GM20431 (cell line): ENCODE data around the gene PRKAG2.

Source experiments
- in situ Hi-C: fragments of 300-500 bp; cut with MseI, MboI; formaldehyde crosslinking; loops from one replicate; pipeline ENCODE4 v1.15.0; 2020; ENCODE audit warnings: low sequenced_read_pairs; ENCODE audit not compliant: unreplicated experiment

PRKAG2 gene

GRCh38 chr7:151678227-151678604 lies 198.7 kb downstream of the PRKAG2 start:
- in situ Hi-C loops, result no loop called here

- in situ Hi-C loops, result no loop called here
These were observed 199.2 kb downstream of the PRKAG2 start for GRCh38 chr7:151677581-151678226.

DNA sequence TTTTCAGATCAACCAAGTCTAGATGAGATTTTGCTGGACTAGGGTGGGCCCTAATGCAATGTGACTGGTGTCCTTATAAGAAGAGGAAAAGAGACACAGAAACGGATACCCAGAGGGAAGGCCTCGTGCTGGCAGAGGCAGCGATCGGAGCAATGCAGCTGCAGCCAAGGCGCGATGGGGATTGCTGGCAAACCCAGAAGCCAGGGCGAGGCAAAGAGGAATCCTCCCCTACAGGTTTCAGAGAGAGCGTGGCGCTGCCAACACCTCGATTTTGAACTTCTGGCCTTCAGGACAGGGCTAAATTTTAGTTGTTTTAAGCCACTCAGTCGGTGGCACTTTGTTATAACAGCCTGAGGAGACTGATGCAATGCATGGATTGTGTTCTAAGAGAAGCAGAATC lies 200.2 kb downstream of the PRKAG2 start:
- in situ Hi-C loops, result no loop called here

GRCh38 chr7:151675196-151675920 lies 201.6 kb downstream of the PRKAG2 start:
- in situ Hi-C loops, result no loop called here

- in situ Hi-C loops, result no loop called here
These were observed 202.6 kb downstream of the PRKAG2 start for GRCh38 chr7:151674161-151674920.

GRCh38 chr7:151673216-151673615 lies 203.7 kb downstream of the PRKAG2 start:
- in situ Hi-C loops, result no loop called here

DNA sequence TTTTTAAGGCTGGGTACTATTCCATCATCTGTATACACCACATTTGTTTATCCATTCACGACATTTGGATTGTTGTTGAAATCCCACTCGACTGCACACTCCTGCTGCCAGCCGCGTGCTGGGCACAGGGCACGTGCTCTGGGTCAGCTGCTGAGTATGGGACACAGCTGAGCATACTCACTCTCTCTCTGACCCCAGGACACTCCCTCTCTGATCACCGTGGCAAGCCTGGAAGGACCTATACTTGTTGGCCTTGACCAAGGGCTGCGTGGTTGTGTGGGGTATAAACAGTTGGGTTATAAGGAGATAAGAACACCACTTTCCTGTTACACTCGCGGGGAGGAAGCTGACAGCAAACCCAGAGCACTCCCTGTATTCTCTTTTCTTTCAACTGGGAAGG lies 204.2 kb downstream of the PRKAG2 start:
- in situ Hi-C loops, result no loop called here

DNA sequence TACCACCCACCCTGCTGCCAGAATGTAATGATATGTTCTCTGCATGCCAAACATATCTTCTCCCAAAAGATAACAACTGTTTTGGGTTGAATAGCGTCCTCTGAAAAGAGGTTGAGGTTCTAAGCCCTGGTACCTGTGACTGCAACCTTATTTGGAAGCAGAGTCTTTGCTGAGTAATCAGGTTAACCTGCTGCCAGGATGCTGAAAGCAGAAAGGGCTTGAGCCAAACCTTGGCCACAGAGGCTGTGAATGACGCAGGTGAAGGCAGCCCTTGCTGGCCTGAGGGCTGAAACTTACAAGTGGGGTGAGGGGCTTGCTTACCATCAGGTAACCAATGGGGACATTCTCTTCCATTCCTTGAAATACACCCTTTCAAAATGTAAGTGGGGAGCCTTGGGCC lies 205.4 kb downstream of the PRKAG2 start:
- in situ Hi-C loops, result no loop called here

DNA sequence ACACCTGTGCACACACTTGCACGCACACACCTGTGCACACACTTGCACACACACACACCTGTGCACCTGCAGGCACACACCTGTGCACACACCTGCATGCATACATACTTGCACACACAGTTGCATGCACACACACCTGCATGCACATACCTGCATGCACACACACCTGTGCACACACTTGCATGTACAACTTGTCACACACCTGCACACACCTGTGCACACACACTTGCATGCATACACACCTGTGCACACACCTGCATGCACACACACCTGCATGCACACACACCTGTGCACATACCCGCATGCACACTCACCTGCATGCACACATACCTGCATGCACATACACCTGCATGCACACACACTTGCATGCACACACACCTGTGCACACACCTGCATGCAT lies 207.2 kb downstream of the PRKAG2 start:
- in situ Hi-C loops, result no loop called here

GRCh38 chr7:151666886-151667285 lies 210.0 kb downstream of the PRKAG2 start:
- in situ Hi-C loops, result no loop called here

DNA sequence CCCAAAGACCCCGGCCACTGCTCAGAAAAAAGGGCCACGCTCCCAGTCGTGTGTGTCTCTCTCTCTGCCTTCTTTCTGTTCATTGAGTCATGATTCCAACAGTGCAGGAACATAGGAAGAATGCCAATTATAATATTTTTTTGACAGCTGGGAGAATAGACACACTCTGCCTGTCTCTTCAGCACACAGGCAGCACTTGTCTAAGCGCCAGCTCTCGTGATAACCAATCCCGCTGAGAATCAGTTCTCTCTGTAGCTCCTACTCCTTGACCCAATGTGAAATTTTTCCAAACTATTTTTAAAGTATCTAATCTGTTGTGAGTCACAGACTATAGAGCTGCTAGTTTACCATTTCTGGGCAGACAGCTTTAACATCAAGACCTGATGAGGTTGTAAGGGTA lies 211.5 kb downstream of the PRKAG2 start:
- in situ Hi-C loops, result no loop called here

- in situ Hi-C loops, result no loop called here
These were observed 212.6 kb downstream of the PRKAG2 start for GRCh38 chr7:151664268-151664667.

GRCh38 chr7:151663382-151664100 lies 213.4 kb downstream of the PRKAG2 start:
- in situ Hi-C loops, result no loop called here

DNA sequence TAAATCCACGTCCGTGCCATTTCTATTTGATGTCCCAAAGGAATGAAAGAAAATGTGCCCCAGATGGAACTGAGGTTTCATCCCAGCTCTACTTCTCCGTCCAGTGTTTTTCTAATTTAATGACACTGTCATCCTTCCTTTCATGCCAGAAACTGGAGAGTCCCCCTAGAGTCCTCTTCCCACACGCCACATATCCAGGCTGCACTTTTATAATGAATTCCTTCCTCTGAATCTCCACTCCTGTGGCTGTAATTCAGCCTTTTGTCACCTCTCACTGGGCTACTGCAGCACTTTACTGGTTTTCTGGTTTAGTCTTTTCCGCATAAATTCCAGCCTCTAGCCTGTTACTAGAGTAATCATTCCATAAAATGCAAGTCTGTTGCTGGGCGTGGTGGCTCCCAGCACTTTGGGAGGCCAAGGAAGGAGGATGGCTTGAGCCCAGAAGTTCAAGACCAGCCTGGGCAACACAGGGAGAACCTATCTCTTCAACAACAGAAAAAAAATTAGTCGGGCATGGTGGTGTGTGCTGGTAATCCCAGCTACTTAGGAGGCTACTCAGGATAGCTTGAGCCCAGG lies 214.6 kb downstream of the PRKAG2 start:
- in situ Hi-C loops, result no loop called here

DNA sequence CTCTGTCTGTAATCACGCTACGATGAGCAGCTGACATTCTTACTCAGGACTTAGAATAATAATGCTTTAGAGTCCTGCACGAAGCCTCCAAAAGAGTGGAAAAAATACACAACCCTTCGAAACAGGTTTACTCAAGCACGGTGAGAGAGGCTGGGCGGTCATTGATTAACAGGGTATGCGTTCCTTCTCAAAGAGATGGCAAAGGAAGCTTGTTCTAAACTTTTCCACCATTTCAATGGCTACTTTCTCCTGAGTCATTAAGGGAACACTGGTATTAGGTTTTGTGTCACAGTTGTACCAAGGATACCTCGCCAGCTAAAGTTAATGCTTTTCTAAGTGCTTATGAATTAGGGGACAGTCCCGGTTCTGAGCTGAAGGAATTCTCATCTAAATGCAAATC lies 215.3 kb downstream of the PRKAG2 start:
- in situ Hi-C loops, result no loop called here

DNA sequence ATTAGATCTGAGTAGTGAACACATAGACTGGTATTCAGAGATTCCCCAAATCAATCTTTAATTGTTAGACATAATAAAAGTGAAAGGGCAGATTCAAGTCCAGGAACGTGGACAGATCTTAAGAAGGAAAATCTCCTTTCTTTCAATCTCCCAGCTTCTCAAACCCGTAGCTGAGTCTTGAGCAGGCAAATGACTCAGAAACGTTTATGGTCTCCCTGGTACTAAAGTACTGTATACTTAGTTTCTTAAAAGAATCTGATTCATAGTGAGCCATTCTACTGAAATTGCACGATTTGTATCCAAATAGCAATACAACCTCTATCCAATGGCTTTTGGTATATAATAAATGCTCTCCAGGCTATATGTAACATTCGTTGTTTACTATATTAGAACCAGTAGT lies 216.8 kb downstream of the PRKAG2 start:
- in situ Hi-C loops, result no loop called here

GRCh38 chr7:151659219-151659618 lies 217.7 kb downstream of the PRKAG2 start:
- in situ Hi-C loops, result no loop called here

DNA sequence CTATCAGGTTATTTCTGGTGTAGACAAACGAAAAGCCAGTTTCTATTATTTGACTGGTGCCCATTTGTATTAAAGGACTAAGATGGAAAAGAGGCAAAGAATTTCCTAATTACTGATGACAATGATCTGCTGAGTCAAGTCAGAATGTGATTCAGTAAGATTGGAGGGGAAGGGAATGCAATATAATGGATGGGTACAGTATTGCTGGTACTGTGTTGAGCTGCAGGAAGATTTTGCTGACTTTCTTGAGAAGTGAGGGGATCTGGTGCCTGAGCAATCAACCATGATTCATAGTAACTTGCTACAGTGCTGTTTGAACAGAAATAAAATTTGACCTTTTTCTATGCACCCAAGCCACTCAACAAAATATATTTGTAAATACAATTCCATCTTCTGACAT lies 218.1 kb downstream of the PRKAG2 start:
- in situ Hi-C loops, result no loop called here

- in situ Hi-C loops, result no loop called here
These were observed 219.7 kb downstream of the PRKAG2 start for GRCh38 chr7:151657173-151657572.

- in situ Hi-C loops, result no loop called here
These were observed 221.4 kb downstream of the PRKAG2 start for GRCh38 chr7:151655555-151655954.
